HG03457 (cell line): ENCODE results near the gene FRYL.
A peak's percentile ranks its signal among the peaks of the same experiment; 100 is the strongest.
"Not testable (repeated sequence)": the region's sequence is repeated elsewhere in the genome, so short reads cannot be mapped to it uniquely, and the experiment has no call there.

Experiments
- ATAC-seq: cut with Tn5 transposase; IDR thresholded peaks from one replicate; pipeline ENCODE4 v1.9.1; 2021; ENCODE audit warnings: moderate number of reproducible peaks; ENCODE audit not compliant: unreplicated experiment

The FRYL gene

DNA sequence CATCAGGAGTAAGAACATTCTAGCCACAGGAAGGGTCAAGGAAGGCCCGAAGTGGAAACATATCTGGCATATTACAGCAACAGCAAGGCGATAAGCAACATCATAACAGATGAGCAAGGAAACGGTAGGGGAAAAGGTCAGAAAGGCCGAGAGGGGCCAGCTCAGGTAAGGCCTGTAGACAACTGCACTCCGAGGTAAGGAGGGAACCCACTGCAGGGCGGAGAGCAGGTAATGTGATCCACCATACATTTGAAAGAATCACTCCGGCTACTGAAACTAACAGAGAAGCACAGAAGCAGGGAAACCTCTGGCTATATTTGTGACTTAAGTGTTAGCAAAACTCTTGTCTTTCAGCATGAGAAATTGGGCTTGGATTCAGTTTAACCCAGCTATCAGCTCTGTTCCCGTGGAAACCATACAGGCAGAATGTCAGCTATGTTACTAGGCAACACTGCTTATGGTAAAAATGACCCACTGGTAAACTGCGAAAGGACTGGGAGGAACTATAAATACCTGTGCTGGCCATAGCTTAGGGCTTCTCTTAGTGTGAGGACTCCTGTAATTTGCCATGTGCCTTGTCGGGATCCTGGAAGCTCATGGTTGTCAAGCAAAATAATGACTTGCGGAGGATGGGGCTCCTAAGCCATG, 31.0 kb downstream of the FRYL start:
- no peak for ATAC-seq

DNA sequence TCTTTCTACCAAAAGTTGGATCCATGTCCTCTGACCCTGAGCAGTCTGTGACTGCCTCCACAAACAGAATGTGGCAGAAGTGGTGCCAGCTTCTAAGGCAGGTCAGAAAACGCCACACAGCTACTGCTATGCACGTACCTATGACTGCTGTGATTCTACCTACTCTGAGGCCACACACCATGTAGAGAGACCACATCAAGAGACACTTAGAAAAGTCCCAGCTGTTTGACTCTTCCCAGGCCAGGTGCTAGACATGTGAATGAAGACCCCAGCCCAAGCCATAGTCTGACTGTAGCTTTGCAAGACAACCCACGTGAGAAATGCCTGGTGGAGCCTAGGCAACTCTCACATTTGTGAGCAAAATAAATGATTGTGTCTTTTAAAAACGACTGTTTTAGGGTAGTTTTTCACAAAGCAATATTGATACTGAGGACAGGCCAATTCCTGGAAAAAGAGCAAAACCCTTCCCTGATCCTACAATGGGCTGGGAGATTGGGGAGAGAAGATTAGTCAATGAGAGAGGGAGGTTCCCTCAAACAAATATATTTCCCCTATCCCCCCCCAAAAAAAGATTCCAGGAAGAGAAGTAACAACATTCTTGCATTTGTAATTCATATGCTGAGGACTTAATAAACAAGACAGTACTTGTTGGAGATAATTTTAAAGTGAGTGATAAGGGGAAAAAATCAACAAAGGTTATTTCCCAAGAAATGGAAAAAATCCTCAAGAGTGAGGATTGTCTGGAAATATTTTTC, 33.3 kb downstream of the FRYL start:
- no peak for ATAC-seq

DNA sequence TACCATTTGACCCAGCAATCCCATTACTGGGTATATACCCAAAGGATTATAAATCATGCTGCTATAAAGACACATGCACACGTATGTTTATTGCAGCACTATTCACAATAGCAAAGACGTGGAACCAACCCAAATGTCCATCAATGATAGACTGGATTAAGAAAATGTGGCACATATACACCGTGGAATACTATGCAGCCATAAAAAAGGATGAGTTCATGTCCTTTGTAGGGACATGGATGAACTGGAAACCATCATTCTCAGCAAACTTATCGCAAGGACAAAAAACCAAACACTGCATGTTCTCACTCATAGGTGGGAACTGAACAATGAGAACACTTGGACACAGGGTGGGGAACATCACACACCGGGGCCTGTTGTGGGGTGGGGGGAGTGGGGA, 34.9 kb downstream of the FRYL start:
- ATAC-seq, result not testable (repeated sequence)

DNA sequence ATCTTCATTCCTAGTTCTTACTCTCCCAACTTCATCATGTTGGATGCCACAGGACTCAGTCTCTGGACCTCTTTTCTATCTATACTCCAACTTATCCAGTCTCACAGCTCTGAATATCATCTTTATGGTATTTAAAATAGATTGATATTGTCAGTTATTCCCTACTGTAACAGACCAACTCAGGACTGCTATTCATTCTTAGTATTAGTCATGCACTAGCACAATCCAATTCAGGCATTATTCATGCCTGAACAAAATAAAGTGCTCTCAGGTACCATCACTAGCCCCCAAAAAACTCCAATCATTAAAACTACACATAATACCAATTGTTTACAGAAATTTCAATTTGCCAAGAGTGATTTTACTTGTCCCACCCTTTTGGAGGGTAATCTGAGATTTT, 37.7 kb downstream of the FRYL start:
- ATAC-seq, result no peak

DNA sequence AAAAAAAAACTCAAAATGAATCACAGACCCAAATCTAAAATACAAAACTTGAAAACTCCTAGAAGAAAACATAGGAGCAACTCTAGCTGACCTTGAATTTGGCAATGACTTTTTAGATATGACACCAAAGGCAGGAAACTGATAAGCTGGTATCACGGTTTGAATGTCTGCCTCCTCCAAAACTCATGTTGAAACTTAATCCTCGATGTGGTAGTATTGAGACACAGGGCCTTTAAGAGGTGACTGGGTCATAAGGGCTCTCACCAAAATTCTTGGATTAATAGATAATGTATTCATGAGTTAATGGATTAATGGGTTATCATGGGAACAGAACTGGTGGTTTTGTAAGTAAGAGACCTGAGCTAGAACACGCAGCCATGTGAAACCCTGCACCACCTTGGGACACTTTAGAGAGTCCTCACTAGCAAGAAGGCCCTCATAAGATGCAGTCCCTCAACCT, 40.5 kb downstream of the FRYL start:
- ATAC-seq, result peak; percentile 70

DNA sequence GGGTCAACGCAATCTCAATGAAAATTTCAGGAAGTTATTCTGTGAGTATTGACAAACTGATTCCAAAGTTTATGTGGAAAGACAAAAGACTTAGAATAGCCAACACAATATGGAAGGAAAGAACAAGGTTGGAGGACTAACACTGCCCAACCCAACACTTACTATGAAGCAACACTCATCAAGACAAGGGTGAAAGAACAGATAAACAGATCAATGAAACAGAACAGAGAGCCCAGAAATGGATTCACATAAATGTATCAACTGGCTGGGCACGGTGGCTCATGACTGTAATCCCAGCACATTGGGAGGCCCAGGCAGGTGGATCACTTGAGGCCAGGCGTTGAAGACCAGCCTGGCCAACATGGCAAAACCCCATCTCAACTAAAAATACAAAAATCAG, 41.2 kb downstream of the FRYL start:
- ATAC-seq, result no peak

DNA sequence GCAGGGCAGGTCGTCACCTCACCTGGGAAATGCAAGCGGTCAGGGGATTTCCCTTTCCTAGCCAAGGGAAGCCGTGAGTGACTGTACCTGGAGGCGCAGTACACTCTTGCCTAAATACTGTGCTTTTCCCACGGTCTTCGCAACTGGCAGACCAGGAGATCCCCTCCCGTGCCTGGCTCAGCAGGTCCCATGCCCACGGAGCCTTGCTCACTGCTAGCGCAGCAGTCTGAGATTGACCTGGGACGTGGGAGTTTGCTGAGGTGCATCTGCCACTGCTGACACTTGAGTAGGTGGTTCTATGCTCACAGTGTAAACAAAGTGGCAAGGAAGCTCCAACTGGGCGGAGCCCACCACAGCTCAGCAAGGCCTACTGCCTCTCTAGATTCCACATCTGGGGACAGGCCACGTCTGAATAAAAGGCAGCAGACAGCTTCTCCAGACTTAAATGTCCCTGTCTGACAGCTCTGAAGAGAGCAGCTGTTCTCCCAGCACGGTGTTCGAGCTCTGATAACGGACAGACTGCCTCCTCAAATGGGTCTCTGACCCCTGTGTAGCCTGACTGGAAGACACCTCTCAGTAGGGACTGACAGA, 51.1 kb downstream of the FRYL start:
- not testable (repeated sequence) for ATAC-seq

DNA sequence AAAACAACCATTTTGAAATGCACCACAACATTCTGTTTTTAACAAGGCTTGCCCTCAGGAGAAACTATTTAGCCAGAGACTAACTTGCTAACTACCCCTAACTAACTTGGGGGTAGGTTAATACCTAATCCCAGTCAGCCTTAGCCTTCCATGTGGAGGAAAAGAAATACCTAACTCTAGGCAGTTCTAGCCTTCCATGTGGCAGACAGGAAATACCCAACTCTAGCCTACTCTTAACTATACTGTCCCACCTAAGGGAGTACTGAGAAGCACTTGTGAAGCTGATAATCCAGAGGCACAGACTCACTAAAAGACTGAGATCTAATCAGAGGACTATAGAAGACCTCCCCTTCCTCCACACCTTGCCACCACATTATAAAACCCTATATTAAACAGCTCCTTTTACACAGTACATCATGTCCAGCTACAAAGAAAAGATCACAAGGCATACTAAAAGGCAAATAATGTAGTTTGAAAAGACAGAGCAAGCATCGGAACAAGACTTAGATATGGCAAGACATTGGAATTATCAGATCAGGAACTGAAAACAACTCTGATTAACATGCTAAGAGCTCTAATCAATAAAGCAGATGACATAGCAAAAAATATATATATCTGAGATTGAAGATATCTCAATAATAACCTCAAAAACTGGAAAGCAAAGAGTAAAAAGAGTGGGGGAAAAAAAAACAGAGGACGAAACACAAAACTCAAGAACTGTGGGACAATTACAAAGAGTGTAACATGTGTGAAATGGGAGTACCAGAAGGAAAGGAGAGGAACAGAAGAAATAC, 52.2 kb downstream of the FRYL start:
- ATAC-seq, result no peak

DNA sequence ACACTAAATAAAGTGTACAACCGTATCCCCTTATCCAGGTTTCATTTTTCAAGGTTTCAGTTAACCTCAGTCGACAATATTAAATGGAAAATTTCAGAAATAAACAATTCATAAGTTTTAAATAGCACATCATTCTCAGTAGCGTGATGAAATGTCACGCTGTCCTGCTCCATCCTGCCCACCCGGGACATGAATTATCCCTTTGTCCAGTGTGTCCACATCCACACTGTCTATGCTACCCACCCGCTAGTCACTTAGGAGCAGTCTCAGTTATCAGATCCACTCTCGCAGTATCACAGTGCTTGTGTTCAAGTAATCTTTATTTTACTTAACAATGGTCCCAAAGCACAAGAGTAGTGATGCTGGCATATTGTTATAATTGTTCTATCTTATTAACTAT, 54.7 kb downstream of the FRYL start:
- no peak for ATAC-seq

DNA sequence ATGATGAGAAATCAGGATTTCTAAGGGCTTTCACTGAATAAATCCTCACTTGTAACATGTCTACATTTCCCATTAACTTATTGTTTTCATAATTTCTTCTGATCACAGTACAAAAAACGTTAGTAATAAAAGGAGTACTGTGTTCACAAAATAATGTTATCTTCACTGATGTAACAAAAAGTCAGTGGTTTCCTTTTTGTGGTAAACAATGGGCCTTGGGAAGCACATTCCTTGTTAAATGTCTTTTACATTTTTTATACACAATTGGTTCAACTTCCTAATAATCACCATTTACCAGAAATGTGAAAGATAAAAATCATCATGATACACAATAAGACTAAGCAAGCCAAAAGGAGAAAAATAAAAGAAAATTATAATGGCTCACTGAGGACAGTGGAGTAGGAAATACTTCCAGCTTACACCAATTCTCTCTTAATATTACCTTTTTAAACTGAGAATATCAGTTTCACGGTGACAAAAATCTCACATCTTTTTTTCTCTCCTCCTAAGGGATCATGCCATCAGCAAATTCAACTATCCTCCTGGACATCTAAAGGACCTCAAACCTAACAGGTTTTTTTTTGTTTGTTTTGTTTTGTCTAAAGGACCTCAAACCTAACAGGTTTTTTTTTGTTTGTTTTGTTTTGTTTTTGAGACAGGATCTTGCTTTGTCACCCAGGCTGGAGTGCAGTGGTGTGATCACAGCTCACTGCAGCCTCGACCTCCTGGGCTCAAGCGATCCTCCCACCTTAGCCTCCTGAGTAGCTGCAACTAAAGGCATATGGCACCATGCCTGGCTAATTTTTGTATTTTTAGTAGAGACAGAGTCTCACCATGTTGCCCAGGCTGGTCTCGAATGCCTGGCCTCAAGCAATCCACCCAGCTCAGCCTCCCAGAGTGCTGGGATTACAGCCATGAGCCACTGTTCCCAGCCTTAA, 57.3 kb downstream of the FRYL start:
- ATAC-seq, result no peak

DNA sequence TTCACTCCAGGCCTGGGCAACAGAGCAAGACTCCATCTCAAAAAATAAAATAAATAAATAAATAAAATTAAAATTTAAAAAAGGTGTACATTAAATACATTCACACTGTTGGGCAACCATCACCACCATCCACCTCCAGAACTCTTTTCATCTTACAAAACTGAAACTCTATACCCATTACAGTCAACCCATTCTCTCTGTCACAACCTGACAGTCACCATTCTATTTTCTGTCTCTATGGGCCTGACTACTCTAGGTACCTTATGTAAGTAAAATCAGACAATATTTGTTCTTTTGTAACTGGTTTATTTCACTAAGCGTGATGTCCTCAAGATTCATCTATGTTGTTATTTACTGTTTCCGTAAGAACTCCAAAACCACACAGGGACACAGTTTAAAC, 59.6 kb downstream of the FRYL start:
- ATAC-seq, result no peak

DNA sequence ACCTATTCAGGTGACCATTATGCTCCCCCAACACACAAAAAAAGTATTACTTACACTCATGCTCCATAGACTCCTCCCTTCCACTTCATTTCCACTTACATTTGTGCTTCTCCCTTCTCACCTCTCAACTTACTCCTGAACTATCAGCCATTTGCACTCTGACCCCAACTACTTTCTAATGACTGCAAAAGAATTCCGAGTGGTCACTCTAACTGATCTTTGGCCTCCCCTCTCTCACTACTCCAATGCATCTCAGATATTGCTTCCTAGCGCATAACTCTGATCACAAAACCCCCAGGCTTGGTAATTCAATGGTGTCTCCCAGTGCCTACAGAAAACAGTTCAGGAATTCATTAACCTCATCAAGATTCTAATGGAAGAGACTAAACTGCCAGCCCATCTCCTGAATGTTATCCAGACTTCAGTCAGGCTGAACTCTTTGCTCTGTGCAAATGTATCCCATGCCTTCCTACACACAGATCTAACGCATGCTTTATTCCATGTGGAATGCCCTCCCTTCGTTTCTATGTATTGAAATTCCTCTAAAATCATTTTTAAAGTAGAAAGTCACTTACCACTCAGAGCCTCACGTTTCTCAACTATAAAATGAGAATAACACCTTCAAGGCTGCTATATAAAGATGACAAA, 61.1 kb downstream of the FRYL start:
- ATAC-seq, result no peak

DNA sequence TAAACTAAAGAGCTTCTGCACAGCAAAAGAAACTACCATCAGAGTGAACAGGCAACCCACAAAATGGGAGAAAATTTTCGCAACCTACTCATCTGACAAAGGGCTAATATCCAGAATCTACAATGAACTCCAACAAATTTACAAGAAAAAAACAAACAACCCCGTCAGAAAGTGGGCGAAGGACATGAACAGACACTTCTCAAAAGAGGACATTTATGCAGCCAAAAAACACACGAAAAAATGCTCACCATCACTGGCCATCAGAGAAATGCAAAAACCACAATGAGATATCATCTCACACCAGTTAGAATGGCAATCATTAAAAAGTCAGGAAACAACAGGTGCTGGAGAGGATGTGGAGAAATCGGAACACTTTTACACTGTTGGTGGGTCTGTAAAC, 63.8 kb downstream of the FRYL start:
- ATAC-seq, result not testable (repeated sequence)

DNA sequence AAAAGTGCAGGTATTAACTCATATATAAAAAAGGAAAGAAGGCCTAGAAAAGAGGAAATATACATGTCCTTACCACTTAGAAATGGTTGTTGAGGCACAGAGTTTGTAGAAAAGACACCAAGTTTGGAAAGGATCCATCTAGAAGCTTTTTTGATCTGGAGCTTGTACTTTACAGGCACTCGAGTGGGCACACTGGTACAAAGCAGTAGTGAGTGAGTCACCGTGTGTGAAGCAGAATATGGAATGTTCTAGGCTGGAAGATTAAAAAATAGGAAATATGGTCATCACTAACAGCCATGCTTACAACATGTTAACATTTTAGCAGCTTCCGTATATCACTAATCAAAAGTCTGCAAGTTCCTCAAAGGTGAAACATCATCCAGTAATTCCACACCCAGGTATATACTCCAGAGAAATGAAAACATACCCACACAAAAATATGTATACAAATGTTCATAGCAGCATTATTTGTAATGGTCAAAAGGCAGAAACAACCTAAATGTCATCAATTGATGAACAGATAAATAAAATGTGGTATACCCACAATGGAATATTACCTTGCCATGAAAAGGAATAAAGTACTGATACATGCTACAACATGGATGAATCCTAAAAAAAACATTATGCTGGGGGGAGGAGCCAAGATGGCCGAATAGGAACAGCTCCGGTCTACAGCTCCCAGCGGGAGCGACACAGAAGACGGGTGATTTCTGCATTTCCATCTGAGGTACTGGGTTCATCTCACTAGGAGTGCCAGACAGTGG, 69.5 kb downstream of the FRYL start:
- ATAC-seq, result no peak

DNA sequence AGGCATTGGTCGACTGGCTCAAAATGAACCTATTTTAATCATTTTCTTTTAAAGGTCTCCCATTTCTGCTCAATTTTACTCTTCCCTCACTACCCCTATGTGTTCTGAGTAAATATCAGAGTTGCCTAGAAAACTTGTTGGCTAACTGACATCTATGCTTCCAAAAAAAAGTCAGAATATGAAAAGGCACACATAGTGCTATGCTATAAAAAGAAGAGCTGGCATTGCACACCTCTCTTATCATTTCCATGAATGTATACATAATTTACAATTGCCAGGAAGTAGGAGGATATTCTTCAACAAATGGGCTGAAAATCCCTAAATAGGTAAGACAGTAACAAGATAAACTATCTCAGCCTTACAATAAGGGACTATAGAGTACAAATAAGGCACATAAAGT, 70.2 kb downstream of the FRYL start:
- no peak for ATAC-seq

DNA sequence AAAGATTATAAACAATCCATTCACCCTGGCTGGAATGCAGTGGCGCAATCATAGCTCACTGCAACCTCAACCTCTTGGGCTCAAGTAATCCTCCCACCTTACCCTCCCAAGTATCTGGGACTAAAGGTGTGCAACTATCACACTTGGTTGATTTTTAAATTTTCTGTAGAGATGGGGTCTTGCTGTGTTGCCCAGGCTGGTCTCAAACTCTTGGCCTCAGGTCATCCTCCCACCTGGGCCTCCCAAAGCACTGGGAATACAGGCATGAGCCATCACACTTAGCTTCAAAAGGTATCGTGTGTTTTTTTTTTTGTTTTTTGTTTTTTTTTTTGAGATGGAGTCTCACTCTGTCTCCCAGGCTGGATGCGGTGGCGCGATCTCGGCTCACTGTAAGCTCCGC, 71.5 kb downstream of the FRYL start:
- ATAC-seq, result no peak

DNA sequence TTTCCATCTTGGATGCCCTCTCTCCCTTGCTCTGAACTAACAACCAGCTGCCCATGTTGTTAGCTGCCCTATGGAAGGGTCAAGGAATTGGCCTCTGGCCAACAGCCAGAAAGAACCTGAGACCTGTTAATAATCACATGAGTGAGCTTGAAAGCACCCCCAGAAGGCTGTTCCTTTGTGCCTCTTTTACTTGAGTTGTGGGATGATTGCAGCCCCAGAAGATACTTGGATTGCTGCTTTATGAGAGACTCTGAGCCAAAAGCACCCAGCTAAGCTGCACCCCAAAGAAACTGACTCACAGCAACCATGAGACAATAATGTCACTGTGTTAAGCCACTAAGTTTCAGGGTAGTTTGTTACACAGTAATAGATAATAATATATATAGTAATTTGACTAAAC, 73.3 kb downstream of the FRYL start:
- ATAC-seq, result no peak

DNA sequence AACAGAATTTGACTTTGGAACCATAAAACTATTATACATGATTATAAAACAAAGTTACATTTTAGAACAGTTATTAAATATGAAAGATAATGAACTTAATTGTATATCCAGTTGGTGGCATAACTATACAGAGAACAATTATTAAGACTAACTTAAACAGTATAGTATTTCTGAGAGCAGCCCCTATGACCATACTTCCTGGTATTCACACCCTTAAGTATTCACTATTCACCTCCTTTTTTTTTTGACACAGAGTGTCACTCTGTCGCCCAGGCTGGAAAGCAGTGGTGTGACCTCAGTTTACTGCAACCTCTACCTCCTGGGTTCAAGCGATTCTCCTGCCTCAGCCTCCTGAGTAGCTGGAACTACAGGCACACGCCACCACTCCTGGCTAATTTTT, 74.5 kb downstream of the FRYL start:
- no peak for ATAC-seq
